A549 (cell line): ENCODE measurements around the gene SEPTIN2.

ENCODE experiments used
- CTCF ChIP-seq: fragments of >200 bp; sonication (Bioruptor Twin); formaldehyde crosslinking; IDR thresholded peaks from 3 replicates; pipeline ENCODE4 v1.5.1; 2016
- MYC ChIP-seq: IDR thresholded peaks from 2 replicates; pipeline ENCODE4 v1.6.1; 2012; ENCODE audit warnings: mild to moderate bottlenecking, inconsistent platforms, low read length, improper control_type of control experiment, borderline replicate concordance
- POLR2AphosphoS2 ChIP-seq: conservative IDR thresholded peaks from 2 replicates; pipeline ENCODE4 v1.6.1; 2012; ENCODE audit warnings: low read length, improper control_type of control experiment, inconsistent platforms

- TF ChIP-seq POLR2AphosphoS2 (no peak), CTCF (no peak), MYC (no peak)
Observed at GRCh38 chr2:241309684-241310117, 6.0 kb upstream of the SEPTIN2 start.
